Stimulated activated naive CD8-positive, alpha-beta T cell treated with anti-CD3 and anti-CD28 coated beads, Interleukin-15, Interleukin-2, amounts not matched to agents 100 ng/mL and 50 ng/mL, for 24 hours (primary cell): ENCODE data around the gene WNT7A.
"Not testable (repeated sequence)": the region's sequence is repeated elsewhere in the genome, so short reads cannot be mapped to it uniquely, and the experiment has no call there.

Experiments
- H3K27ac Mint-ChIP-seq: one replicate; pipeline ENCODE4 v1.8.0; 2021; ENCODE audit warnings: mild to moderate bottlenecking, mixed read lengths
- H3K27me3 Mint-ChIP-seq: one replicate; pipeline ENCODE4 v1.8.0; 2021; ENCODE audit warnings: mixed read lengths
- H3K36me3 Mint-ChIP-seq: one replicate; pipeline ENCODE4 v1.8.0; 2021; ENCODE audit warnings: low read depth, mixed read lengths
- H3K4me1 Mint-ChIP-seq: one replicate; pipeline ENCODE4 v1.8.0; 2021; ENCODE audit warnings: low read depth, mixed read lengths
- H3K4me3 Mint-ChIP-seq: one replicate; pipeline ENCODE4 v1.8.0; 2021; ENCODE audit warnings: mild to moderate bottlenecking, mixed read lengths
- H3K9me3 Mint-ChIP-seq: one replicate; pipeline ENCODE4 v1.8.0; 2021; ENCODE audit warnings: mixed read lengths

Gene WNT7A

DNA sequence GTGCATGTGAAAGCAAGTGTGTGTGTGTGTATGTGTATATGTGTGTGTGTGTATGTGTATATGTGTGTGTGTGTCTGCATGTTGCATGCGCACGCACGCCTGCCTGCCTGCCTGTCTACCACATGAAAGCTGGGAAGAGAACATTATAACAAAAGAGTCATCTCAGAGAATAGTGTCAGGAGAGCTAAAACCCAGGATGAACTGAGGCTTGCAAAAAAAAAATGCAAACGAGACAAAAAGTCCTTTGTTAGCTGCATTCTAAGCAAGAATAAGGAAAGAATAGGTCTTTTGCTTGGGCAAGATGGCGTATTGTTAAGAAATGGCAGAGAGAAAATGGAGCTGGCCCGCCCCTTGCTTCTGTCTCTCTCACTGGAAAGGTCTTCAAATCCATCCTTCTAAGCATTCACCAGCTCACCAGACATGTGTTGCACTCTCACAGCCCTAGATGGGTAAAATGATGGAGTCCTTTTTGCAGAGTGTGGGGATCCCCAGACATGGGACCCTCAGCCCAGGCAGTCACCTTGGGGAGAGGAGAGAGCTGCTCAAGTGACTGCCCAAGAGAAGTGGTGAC lies 16.4 kb downstream of the WNT7A start:
- no peak overlapping the region for H3K4me3 Mint-ChIP-seq
- H3K27me3 Mint-ChIP-seq = no peaks in the 10 kb centered on the region
- peaks cover 30% of the 10 kb centered on the region for H3K4me1 Mint-ChIP-seq
- no peaks in the 10 kb centered on the region for H3K9me3 Mint-ChIP-seq
- no peaks in the 10 kb centered on the region for H3K36me3 Mint-ChIP-seq
- no peak overlapping the region for H3K27ac Mint-ChIP-seq

DNA sequence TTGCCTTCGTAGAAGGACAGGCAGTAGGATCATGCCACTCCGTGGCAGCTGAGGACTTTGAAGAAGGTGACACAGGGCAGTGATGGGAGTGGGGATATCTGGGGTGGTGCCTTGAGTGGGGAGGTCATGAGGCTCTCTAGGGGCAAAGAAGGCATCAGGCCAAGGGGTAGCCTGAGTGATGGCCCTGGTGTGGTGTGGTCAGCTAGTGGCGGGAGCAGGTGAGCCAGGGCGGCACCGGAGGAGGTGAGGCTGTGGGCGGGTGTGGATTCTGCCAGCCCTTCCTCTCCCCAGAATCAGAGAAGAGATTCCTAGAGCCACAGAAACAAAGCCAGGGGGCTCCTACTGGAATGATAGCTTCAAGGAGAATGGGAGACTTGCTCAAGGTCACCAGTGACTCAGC lies 18.4 kb downstream of the WNT7A start:
- Mint-ChIP-seq H3K4me1 (peaks cover 14% of the 10 kb centered on the region), H3K27ac (no peak overlapping the region), H3K27me3 (no peaks in the 10 kb centered on the region), H3K4me3 (no peak overlapping the region), H3K9me3 (no peaks in the 10 kb centered on the region), H3K36me3 (no peaks in the 10 kb centered on the region)

DNA sequence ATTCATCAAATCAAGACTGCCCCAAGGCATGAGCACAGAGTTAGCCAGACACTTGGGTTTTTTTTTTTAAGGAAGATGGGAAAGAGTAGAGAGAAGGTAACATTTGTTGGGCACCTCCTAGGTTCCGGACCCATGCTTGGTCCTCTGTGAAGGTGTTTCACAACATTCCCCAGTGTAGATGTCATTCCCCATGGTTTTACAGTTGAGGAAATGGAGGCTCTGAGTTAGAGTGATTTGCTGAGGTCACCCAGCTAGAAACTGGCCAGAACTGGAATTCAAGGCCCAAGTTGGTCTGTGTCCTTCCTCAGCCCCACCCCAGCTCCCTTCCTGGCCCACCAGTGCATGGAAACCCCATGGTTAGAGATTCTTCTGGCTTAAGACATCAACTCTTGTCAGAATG lies 19.9 kb downstream of the WNT7A start:
- Mint-ChIP-seq H3K9me3 (no peaks in the 10 kb centered on the region), H3K36me3 (no peaks in the 10 kb centered on the region), H3K27me3 (no peaks in the 10 kb centered on the region), H3K4me1 (no peaks in the 10 kb centered on the region), H3K27ac (no peak overlapping the region), H3K4me3 (no peak overlapping the region)

DNA sequence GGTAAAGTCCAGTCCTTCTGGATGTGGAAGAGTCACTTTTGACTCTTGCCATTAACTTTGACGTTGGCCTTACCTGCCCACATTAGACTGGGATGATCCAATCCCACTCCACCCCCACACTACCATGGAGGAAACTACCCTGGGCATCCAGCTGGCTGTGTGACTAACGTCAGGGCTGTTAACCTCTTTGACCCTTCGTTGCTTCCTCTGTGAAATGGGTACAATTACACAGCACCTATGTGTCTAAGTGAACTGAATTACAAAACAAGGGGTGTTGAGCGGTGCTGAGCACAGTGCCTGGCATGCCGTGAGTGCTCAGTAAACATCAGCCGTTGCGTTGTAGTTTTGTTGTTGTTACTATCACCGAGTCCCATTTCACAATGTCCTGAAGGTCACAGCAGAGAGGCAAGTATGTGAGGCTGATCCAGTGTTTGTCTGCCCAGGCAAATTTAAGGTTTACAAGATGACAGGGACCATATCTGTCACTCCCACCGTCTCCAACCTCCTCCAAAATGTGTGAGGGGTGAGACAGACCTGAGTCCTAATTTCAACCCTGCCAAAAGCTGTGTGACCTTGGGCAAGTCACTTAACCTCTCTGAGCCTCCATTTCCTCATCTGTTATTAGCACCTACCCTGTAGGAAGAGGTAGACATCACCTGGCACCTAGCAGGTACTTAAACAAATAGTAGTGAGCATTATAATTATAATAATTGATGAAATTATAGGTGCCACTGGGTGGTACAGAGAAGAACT lies 20.9 kb downstream of the WNT7A start:
- Mint-ChIP-seq H3K27ac (no peak overlapping the region), H3K4me1 (peaks cover 3% of the 10 kb centered on the region), H3K27me3 (no peaks in the 10 kb centered on the region)

DNA sequence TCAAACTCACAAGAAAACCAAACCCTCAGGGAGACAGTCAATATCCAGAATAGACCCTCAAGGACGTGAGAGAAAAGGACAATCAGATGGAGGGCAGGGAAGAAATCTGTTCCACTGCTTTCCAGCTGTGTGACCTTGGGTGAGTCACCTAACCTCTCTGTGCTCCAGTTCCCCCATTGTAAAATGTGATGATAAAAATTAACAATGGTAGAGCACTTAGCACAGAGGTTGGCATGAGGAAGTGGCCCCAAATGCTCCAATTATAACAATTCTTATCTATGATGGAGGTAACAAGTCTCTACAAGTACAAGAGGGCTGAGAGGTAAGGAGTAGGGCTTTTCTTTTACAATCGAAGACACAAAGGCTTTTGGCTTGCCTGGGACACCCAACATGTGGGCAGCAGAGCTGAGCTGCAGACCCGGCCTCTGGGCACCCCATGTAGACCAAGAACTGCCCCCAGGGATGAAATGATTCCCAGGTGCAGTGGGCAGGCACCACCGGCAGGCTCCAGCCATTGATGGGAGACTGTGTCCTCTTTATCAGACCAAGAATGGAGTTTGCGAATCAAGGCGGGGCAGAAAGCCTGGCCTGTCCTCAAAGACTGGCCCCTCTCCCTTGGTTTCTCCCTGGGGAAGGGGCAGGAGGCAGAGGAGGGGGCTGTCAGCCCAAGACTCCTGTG lies 22.0 kb downstream of the WNT7A start:
- no peaks in the 10 kb centered on the region for H3K36me3 Mint-ChIP-seq
- no peaks in the 10 kb centered on the region for H3K9me3 Mint-ChIP-seq
- H3K27ac Mint-ChIP-seq = no peak overlapping the region
- peaks cover 14% of the 10 kb centered on the region for H3K4me1 Mint-ChIP-seq
- H3K4me3 Mint-ChIP-seq = no peak overlapping the region
- H3K27me3 Mint-ChIP-seq = no peaks in the 10 kb centered on the region

More for the DNA sequence above, 20.9 kb downstream of the WNT7A start:
- Mint-ChIP-seq H3K9me3 (no peaks in the 10 kb centered on the region), H3K36me3 (no peaks in the 10 kb centered on the region), H3K4me3 (no peak overlapping the region)

DNA sequence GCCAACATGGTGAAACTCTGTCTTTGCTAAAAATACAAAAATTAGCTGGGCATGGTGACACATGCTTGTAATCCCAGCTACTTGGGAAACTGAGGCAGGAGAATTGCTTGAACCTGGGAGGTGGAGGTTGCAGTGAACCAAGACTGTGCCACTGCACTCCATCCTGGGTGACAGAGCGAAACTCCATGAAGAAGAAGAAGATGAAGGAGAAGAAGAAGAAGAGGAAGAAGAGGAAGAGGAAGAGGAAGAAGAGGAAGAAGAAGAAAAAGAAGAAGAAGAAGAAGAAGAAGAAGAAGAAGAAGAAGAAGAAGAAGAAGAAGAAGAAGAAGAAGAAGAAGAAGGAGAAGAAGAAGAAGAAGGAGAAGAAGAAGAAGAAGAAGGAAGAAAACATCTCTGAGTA lies 23.2 kb downstream of the WNT7A start:
- H3K9me3 Mint-ChIP-seq, H3K27ac Mint-ChIP-seq, H3K36me3 Mint-ChIP-seq, H3K4me3 Mint-ChIP-seq, H3K27me3 Mint-ChIP-seq: not testable (repeated sequence)
- H3K4me1 Mint-ChIP-seq = peaks cover 18% of the 10 kb centered on the region

DNA sequence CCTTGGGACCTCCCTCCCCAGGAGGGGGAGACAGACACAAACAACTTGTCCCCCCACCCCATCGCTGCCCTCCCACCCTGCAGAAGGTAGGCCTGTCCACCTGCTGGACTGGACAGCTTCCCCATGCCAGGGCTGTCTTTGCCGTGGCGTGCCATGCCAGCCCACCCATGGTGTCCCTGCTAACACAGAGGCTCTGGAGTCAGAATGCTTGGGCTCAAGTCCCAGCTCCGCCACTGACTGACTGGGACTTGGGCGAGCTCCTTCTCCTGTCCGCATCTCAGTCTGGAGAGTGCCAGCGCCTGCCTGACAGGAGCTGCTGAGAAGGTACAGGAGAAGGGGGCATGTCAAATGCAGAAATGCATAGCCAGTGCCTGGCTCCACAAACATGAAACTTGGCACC lies 23.9 kb downstream of the WNT7A start:
- Mint-ChIP-seq H3K27me3 (peaks cover 6% of the 10 kb centered on the region), H3K36me3 (no peaks in the 10 kb centered on the region), H3K9me3 (no peaks in the 10 kb centered on the region), H3K27ac (no peak overlapping the region), H3K4me1 (peaks cover 20% of the 10 kb centered on the region), H3K4me3 (no peak overlapping the region)

DNA sequence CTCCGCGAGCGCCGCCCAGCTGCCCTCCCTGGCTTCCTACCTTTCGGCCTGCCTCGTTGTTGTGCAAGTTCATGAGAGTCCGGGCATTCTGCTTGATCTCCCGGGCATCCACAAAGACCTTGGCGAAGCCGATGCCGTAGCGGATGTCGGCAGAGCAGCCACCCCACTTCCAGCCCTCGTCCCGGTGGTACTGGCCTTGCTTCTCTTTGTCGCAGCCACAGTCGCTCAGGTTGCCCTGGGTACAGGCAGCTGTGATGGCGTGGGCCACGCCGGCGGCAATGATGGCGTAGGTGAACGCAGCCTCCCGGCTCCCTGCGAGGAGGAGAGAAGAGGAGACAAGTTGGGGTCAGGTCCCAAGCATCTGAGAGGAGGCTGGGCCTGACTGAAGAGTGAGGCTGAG lies 25.4 kb downstream of the WNT7A start:
- no peak overlapping the region for H3K4me3 Mint-ChIP-seq
- peaks cover 20% of the 10 kb centered on the region for H3K4me1 Mint-ChIP-seq
- H3K27ac Mint-ChIP-seq = no peak overlapping the region
- H3K9me3 Mint-ChIP-seq = no peaks in the 10 kb centered on the region
- peaks cover 8% of the 10 kb centered on the region for H3K27me3 Mint-ChIP-seq
- H3K36me3 Mint-ChIP-seq = no peaks in the 10 kb centered on the region

DNA sequence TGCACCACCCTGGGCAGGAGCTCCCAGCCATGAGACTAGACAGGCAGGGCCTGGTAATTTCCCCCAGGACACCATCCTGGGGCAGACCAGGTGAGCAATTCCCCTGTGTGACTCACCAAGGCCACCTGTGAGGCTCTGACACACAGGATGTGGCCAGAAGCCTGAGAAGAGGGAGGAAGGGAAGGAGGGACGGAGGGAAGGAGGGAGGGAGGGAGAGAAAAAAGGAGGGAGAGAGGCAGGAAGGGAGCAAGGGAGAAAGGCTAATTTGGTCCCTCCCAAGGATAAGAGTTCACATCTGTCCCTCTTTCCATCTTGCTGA lies 25.9 kb downstream of the WNT7A start:
- no peaks in the 10 kb centered on the region for H3K9me3 Mint-ChIP-seq
- H3K4me1 Mint-ChIP-seq = peaks cover 20% of the 10 kb centered on the region
- H3K27ac Mint-ChIP-seq = no peak overlapping the region
- no peak overlapping the region for H3K4me3 Mint-ChIP-seq
- H3K27me3 Mint-ChIP-seq = peaks cover 8% of the 10 kb centered on the region
- H3K36me3 Mint-ChIP-seq = no peaks in the 10 kb centered on the region

DNA sequence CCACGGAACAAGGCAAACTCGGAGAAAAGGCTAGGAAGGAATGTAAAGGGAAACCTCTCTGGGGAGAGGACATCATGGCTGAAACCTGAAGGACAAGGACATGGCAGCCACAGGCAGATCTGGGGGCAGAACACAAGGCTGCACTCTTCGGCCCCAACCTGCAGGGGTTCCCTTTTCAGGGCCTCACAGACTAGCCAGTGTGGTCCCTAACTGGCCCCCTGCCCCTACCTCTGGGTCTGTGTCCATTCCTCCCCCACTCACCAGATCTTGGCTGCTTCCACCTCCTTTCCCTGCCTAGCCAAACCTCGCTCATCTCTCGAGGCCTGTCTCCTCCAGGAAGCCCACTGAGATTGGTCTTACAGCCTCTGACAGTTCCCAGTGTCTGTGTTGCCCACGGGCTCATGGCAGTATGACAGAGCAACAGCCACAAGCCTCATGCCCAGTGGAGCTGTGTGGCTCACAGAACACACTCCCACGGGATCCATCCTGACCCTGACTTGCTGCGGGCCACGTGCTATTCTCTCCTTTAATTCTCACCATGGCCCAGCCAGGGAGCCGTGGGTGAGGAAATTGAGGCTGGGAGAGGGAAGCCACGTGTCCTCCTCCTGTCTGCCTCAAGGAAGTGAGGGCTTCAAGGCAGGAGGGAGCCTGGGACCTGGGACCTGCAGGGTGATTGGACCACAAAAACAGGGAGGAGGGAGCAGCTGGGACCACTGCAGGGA lies 26.5 kb downstream of the WNT7A start:
- Mint-ChIP-seq H3K4me1 (peaks cover 20% of the 10 kb centered on the region), H3K9me3 (no peaks in the 10 kb centered on the region), H3K27ac (peak overlapping the region; percentile 45), H3K27me3 (peaks cover 8% of the 10 kb centered on the region), H3K4me3 (no peak overlapping the region), H3K36me3 (no peaks in the 10 kb centered on the region)

DNA sequence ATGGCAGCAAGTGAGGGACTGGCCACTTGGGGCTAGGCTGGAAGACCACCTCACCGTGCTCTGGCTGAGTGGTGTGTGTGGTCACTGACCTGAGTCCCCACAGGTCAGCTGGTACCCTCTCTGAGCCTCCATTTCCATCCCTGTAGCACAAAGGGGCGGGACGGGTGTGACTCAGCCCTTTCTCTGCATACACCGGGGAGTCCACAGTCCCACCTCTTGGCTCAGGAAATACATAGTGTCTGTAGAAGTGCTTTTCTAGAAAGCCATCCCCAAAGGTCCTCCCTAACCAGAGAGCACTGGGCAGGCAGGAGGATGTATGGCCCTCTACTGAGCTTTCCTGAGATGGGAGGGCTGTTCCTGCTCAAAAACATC lies 27.2 kb downstream of the WNT7A start:
- no peak overlapping the region for H3K27ac Mint-ChIP-seq
- no peaks in the 10 kb centered on the region for H3K9me3 Mint-ChIP-seq

DNA sequence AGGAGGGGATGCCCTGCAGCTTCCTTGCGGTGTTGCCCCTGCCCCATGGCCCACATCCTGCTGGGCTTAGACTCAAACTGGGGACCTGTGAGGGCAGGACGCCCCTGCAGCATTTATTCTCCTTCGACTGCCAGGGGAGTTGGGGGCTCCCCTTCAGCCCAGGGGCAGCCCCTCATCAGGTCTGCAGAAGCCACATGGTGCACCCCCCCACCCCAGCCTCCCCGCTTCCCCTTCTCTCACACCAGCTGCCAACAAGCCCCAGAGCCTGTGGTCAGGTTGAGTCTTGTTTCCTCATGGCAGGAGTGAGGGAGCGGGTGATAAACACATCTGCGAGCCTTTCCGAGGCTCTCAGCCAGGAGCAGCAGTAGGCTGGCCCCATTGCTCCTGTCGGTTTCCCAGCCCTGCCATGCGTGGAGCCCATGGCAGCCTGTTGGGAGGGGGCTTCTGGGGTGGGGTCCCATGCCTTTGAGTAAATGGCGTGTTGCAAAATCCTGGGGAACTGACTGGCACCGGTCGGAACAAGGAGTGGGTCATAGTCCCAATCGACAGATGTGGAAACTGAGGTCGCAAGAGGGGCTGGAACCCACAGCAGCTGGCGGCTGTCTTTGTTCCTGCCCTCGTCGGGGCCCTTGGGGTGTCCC lies 27.8 kb downstream of the WNT7A start:
- peaks cover 8% of the 10 kb centered on the region for H3K27me3 Mint-ChIP-seq
- H3K36me3 Mint-ChIP-seq = no peaks in the 10 kb centered on the region
- H3K4me1 Mint-ChIP-seq = peaks cover 20% of the 10 kb centered on the region

More for the DNA sequence above, 27.2 kb downstream of the WNT7A start:
- H3K4me3 Mint-ChIP-seq = no peak overlapping the region
- no peaks in the 10 kb centered on the region for H3K36me3 Mint-ChIP-seq
- peaks cover 20% of the 10 kb centered on the region for H3K4me1 Mint-ChIP-seq
- H3K27me3 Mint-ChIP-seq = peaks cover 8% of the 10 kb centered on the region

DNA sequence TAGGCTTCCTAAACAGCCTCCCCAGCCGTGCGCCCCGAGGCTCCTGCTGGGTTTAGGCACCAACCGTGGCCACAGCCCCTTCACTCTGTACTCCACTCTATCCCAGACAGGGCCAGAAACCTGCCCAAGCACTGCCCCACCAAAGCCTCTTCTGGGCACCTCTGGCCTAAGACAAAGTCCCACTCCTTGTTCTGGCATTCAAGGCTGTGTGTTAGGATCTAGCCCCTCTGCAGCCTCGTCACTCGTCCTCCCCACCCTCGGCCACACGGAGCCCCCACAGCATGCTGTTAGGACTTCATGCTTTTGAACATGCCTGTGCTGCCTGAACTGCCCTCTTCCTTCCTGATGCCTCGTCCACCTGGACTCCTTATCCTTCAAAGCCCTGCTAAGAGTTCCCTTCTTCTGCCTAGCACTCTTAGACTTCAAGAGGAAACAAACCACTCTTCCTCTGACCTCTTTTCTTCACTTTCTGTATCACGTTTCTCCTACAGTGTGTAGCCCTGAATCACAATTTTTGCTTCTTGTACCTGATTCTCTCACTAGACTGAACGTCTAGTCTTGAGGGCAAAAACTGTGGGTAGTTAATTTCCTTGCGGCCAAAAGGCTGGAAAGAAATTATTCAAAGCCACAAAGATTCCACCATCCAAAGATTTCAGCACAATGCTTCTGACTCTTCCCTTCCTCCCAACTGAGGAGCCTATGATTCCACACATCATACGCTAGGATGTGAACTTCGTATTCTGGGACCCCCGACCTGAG lies 28.6 kb downstream of the WNT7A start:
- Mint-ChIP-seq H3K9me3 (no peaks in the 10 kb centered on the region), H3K4me3 (no peak overlapping the region), H3K4me1 (peaks cover 20% of the 10 kb centered on the region), H3K36me3 (no peaks in the 10 kb centered on the region), H3K27ac (no peak overlapping the region), H3K27me3 (peaks cover 8% of the 10 kb centered on the region)

More for the DNA sequence above, 27.8 kb downstream of the WNT7A start:
- no peak overlapping the region for H3K4me3 Mint-ChIP-seq
- no peaks in the 10 kb centered on the region for H3K9me3 Mint-ChIP-seq
- H3K27ac Mint-ChIP-seq = no peak overlapping the region

DNA sequence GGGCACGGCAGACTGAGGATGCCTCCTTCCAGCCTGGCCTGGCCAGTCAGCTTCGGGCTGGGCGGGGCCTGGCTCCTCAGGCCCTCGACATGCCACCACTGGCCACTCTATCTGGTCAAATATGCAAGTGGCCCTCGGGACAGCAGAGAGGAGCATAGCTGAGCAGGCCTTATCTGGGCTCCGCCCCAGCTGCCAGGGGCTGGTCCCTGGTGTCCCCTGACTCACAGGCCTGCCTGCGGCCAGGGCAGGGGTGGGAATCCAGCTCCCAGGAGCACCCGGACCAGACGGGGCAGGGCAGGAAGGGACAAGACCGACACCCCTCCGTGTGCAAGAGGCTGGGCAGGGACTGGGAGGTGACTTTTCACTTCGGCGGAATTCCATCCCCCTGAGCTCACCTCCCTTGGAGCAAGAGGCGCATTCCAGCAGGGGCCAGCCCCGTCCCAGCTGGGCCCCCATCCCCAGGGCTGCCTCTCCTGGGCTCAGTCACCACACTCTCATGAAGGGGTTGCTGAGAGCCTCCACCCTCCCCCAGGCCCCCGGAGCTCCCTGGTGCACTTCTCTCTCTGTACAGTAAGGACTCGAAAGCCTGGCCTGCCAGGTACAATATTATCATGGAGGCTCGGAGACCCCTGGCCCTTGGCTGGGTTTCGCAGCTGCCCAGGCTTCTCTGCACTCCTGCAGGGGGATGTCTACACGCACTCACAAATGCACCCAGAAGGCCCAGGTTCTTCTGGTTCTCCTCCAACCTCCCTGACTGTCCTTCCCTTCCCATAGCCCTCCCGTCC lies 29.5 kb downstream of the WNT7A start:
- Mint-ChIP-seq H3K36me3 (no peaks in the 10 kb centered on the region), H3K27me3 (peaks cover 8% of the 10 kb centered on the region), H3K4me1 (peaks cover 20% of the 10 kb centered on the region), H3K4me3 (no peak overlapping the region), H3K27ac (no peak overlapping the region), H3K9me3 (no peaks in the 10 kb centered on the region)
